Endodermal cell (in vitro differentiated cells): ENCODE measurements around the gene RNF220. TPM values are rescaled to one million over a fixed set of nuclear protein-coding genes. Genes with fewer than 3 reads are reported as not detected.

Source experiments
- DNase-seq: peaks from one replicate; pipeline ENCODE4 v3.0.0-alpha.2; 2017
- H3K27ac ChIP-seq: 2 replicates; pipeline ENCODE4 v1.5.1; 2013; ENCODE audit warnings: mild to moderate bottlenecking, low read depth, low read length, moderate library complexity
- H3K27me3 ChIP-seq: 2 replicates; pipeline ENCODE4 v1.6.1; 2013; ENCODE audit warnings: mild to moderate bottlenecking, low read length, moderate library complexity; ENCODE audit not compliant: insufficient read depth, control insufficient read depth, poor library complexity, severe bottlenecking
- H3K36me3 ChIP-seq: 2 replicates; pipeline ENCODE4 v1.7.0; 2013; ENCODE audit warnings: mild to moderate bottlenecking, low read length, moderate library complexity; ENCODE audit not compliant: control insufficient read depth, insufficient read depth
- H3K4me1 ChIP-seq: one replicate; pipeline ENCODE4 v1.7.0; 2013; ENCODE audit warnings: low read length; ENCODE audit not compliant: control insufficient read depth, insufficient read depth
- H3K4me3 ChIP-seq: 2 replicates; pipeline ENCODE4 v1.5.1; 2013; ENCODE audit warnings: mild to moderate bottlenecking, low read length, moderate library complexity
- H3K9ac ChIP-seq: 2 replicates; pipeline ENCODE4 v1.6.1; 2013; ENCODE audit warnings: mild to moderate bottlenecking, low read length, moderate library complexity; ENCODE audit not compliant: poor library complexity, severe bottlenecking; ENCODE audit errors: extremely low read depth
- H3K9me3 ChIP-seq: 2 replicates; pipeline ENCODE4 v1.6.1; 2013; ENCODE audit warnings: mild to moderate bottlenecking, low read length, moderate library complexity; ENCODE audit not compliant: control insufficient read depth
- H3K27ac Mint-ChIP-seq: 2 replicates; pipeline ENCODE4 v1.8.0; 2020; ENCODE audit warnings: mixed read lengths
- H3K27me3 Mint-ChIP-seq: 2 replicates; pipeline ENCODE4 v1.8.0; 2021; ENCODE audit warnings: mild to moderate bottlenecking, mixed read lengths; ENCODE audit not compliant: insufficient read depth
- H3K36me3 Mint-ChIP-seq: 2 replicates; pipeline ENCODE4 v1.8.0; 2020; ENCODE audit warnings: low read depth, mixed read lengths
- H3K4me1 Mint-ChIP-seq: 2 replicates; pipeline ENCODE4 v1.8.0; 2020; ENCODE audit warnings: mixed read lengths
- H3K4me3 Mint-ChIP-seq: 2 replicates; pipeline ENCODE4 v1.8.0; 2020; ENCODE audit warnings: mild to moderate bottlenecking, moderate library complexity, mixed read lengths
- H3K9me3 Mint-ChIP-seq: 2 replicates; pipeline ENCODE4 v1.8.0; 2020; ENCODE audit warnings: mild to moderate bottlenecking, mixed read lengths
- WGBS, 2 experiments: methylation state at CpG; one replicate each; pipeline versions ENCODE4 v1.1.5 to v1.1.7; 2013; ENCODE audit warnings: missing lambda C conversion rate in 2 of 2, mixed read lengths in 1 of 2; ENCODE audit not compliant: insufficient coverage in 1 of 2, insufficient read length in 1 of 2; 5-methylcytosine and 5-hydroxymethylcytosine counted together
- total RNA-seq, 2 donors: library from RNA; stranded (reverse); fragmentation: NEBNext Ultra II Directional in 1 of 2; extraction: Animal tissue kit (Norgen Biotek cat#: 25700) in 1 of 2; gene quantifications; 2 replicates in 1 of 2; 3 replicates in 1 of 2; pipeline ENCODE4 v1.2.1, GENCODE V29; 2021
- TF ChIP-seq, protein P1 (sequence below): fragments of 200-600 bp; sonication (generic); conservative IDR thresholded peaks from 2 replicates; pipeline ENCODE4 v1.5.0; 2021; ENCODE audit warnings: antibody characterized with exemption, mild to moderate bottlenecking

The RNF220 gene
- total RNA-seq, 2 donors from 2014 or later, result 94.6 to 95.5 TPM

- 82 to 86% methylated on average over 4 to 18 of the region's 18 CpGs for WGBS, 2 experiments
- H3K27ac ChIP-seq, result no peak overlapping the region
- TF ChIP-seq, protein P1, sequence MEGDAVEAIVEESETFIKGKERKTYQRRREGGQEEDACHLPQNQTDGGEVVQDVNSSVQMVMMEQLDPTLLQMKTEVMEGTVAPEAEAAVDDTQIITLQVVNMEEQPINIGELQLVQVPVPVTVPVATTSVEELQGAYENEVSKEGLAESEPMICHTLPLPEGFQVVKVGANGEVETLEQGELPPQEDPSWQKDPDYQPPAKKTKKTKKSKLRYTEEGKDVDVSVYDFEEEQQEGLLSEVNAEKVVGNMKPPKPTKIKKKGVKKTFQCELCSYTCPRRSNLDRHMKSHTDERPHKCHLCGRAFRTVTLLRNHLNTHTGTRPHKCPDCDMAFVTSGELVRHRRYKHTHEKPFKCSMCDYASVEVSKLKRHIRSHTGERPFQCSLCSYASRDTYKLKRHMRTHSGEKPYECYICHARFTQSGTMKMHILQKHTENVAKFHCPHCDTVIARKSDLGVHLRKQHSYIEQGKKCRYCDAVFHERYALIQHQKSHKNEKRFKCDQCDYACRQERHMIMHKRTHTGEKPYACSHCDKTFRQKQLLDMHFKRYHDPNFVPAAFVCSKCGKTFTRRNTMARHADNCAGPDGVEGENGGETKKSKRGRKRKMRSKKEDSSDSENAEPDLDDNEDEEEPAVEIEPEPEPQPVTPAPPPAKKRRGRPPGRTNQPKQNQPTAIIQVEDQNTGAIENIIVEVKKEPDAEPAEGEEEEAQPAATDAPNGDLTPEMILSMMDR, result no peak
Measured at GRCh38 chr1:44472620-44473525, 67.8 kb downstream of the RNF220 start.

DNA sequence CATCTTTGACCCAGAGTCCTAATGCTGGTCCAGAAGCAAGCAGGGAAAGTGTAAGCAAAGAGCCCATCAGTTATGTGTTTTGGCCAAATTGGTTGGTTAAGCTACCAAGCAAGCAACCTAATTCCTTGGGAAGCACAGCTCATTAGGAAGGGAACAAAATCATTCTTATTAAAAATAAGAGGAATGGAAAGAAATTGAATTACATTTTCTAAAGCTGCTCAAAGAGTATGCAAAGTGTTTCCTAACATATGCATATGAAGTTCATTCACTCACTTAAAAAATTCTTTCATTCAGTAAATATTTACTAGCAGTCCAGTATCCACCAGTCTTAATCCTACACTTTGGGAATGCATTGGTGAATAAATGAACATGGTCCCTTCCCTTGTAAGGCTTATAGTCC lies 71.8 kb downstream of the RNF220 start:
- no peak overlapping the region for H3K27ac Mint-ChIP-seq
- no peaks in the 10 kb centered on the region for H3K36me3 Mint-ChIP-seq
- no peaks in the 10 kb centered on the region for H3K9me3 Mint-ChIP-seq
- peaks cover 3% of the 10 kb centered on the region for H3K27me3 Mint-ChIP-seq
- no peaks in the 10 kb centered on the region for H3K4me1 ChIP-seq
- no peaks in the 10 kb centered on the region for H3K9me3 ChIP-seq
- H3K27ac ChIP-seq, result no peak overlapping the region
- no peak overlapping the region for H3K4me3 Mint-ChIP-seq
- no peak for DNase-seq
- H3K36me3 ChIP-seq, result no peaks in the 10 kb centered on the region
- no peaks in the 10 kb centered on the region for H3K27me3 ChIP-seq
- TF ChIP-seq, protein P1, result no peak
- peaks cover 3% of the 10 kb centered on the region for H3K4me1 Mint-ChIP-seq
- no peak overlapping the region for H3K4me3 ChIP-seq
- H3K9ac ChIP-seq, result no peak overlapping the region

More at GRCh38 chr1:44472620-44473525, 67.8 kb downstream of the RNF220 start:
- Histone ChIP-seq H3K9me3 (no peaks in the 10 kb centered on the region), H3K4me3 (no peak overlapping the region), H3K36me3 (no peaks in the 10 kb centered on the region), H3K9ac (no peak overlapping the region), H3K27me3 (no peaks in the 10 kb centered on the region), H3K4me1 (no peaks in the 10 kb centered on the region)
- no peak overlapping the region for H3K4me3 Mint-ChIP-seq
- no peak for DNase-seq
- peaks cover 5% of the 10 kb centered on the region for H3K27me3 Mint-ChIP-seq
- H3K9me3 Mint-ChIP-seq, result no peaks in the 10 kb centered on the region
- H3K27ac Mint-ChIP-seq, result no peak overlapping the region
- H3K4me1 Mint-ChIP-seq, result peaks cover 3% of the 10 kb centered on the region
- H3K36me3 Mint-ChIP-seq, result no peaks in the 10 kb centered on the region

DNA sequence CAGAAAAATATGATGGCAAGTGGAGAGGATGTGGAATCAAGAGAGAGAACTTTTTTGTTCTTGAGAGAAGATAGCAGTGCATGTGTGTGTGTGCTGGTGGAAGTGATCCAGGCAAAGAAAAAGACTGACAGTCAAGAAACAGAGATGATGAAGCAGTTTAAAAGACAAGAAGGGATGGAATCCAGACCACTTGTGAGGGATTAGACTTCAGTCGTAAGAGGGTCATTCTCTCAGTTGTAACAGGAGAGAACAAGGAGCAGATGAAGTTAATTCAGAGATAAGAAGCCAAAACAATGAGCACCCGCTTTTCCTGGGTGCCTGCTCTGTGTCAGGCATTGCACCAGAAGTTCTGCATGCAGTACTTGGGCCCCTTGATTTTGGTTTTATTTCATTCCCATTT lies 76.6 kb downstream of the RNF220 start:
- Histone ChIP-seq H3K27me3 (no peaks in the 10 kb centered on the region), H3K9me3 (no peaks in the 10 kb centered on the region), H3K4me3 (no peak overlapping the region), H3K36me3 (no peaks in the 10 kb centered on the region), H3K4me1 (peaks cover 4% of the 10 kb centered on the region), H3K9ac (no peak overlapping the region), H3K27ac (no peak overlapping the region)
- Mint-ChIP-seq H3K27ac (no peak overlapping the region), H3K27me3 (peaks cover 5% of the 10 kb centered on the region), H3K4me1 (peaks cover 13% of the 10 kb centered on the region), H3K36me3 (no peaks in the 10 kb centered on the region), H3K4me3 (no peak overlapping the region), H3K9me3 (no peaks in the 10 kb centered on the region)
- TF ChIP-seq, protein P1, result no peak
- WGBS, 2 experiments, result 76 to 87% methylated on average over 2 of the region's 2 CpGs
- no peak for DNase-seq
